NAMALWA (cell line): ENCODE data around the gene RASL12.
A peak's percentile ranks its signal among the peaks of the same experiment; 100 is the strongest.

Experiments
- DNase-seq: peaks from one replicate; pipeline ENCODE4 v3.0.0-alpha.2; 2015; ENCODE audit warnings: low spot score

RASL12 gene

GRCh38 chr15:65092911-65093792 is 25.4 kb upstream of the RASL12 start:
- no peak for DNase-seq

GRCh38 chr15:65091946-65092770 is 24.4 kb upstream of the RASL12 start:
- no peak for DNase-seq

GRCh38 chr15:65089206-65089824 is 21.5 kb upstream of the RASL12 start:
- DNase-seq = no peak

GRCh38 chr15:65088643-65089021 is 20.8 kb upstream of the RASL12 start:
- no peak for DNase-seq

- DNase-seq = no peak
Measured at GRCh38 chr15:65087873-65088642, 20.3 kb upstream of the RASL12 start.

- DNase-seq = no peak
Measured at GRCh38 chr15:65087411-65087810, 19.6 kb upstream of the RASL12 start.

GRCh38 chr15:65086680-65087111 is 18.9 kb upstream of the RASL12 start:
- peak; percentile 49 for DNase-seq

GRCh38 chr15:65085990-65086679 is 18.3 kb upstream of the RASL12 start:
- peak; percentile 41 for DNase-seq

GRCh38 chr15:65085207-65085753 is 17.5 kb upstream of the RASL12 start:
- no peak for DNase-seq

- no peak for DNase-seq
Measured at GRCh38 chr15:65084500-65085206, 16.9 kb upstream of the RASL12 start.

GRCh38 chr15:65083262-65083701 is 15.5 kb upstream of the RASL12 start:
- no peak for DNase-seq

GRCh38 chr15:65082303-65082953 is 14.6 kb upstream of the RASL12 start:
- DNase-seq = no peak

- no peak for DNase-seq
Measured at GRCh38 chr15:65081758-65082157, 14.0 kb upstream of the RASL12 start.

- DNase-seq = no peak
Measured at GRCh38 chr15:65081270-65081669, 13.5 kb upstream of the RASL12 start.

- no peak for DNase-seq
Measured at GRCh38 chr15:65079580-65079979, 11.8 kb upstream of the RASL12 start.

- no peak for DNase-seq
Measured at GRCh38 chr15:65077981-65078352, 10.2 kb upstream of the RASL12 start.

GRCh38 chr15:65077291-65077980 is 9.6 kb upstream of the RASL12 start:
- DNase-seq = no peak

GRCh38 chr15:65076486-65077290 is 8.9 kb upstream of the RASL12 start, which contains the start of gene KBTBD13:
Gene KBTBD13 (plus strand): TSS chr15:65076746. CDS start chr15:65076816, 70 bp downstream.
- no peak for DNase-seq
